ENCODE results near the gene ITIH3.

DNA sequence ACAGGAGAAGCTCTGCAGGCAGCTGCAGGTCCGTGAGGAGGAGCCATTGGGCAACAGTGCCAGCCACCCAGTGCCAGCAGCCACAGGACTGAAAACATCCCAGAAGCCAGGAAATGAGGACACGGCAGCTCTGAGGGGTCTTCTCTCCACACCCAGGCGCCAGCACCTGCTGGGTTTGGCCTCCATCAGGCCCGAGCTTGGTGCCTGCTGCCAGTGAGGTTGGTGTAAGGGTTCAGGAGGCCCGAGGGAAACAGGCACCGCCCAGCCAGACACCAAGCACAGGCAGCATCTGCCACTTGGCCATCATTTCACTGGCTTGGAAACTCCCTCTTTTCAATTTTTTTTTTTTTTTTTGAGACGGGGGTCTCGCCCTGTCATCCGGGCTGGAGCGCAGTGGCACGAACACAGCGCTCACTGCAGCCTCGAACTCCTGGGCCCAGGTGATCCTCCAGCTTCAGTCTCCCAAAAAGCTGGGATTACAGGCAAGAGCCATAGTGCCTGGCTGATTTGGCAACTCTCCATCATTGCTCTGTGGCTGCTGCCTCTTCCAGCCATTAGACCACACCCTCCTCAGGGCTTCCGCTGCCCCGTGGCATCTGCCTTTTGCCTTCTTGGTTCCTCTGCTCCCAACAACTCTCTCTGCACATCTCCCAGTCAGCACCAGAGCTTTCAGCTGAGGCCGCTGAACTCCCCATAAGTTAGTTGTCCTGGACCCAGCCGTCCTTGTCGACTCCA lies 1.5 kb upstream of the ITIH3 start:
- TF ChIP-seq, protein P1, sequence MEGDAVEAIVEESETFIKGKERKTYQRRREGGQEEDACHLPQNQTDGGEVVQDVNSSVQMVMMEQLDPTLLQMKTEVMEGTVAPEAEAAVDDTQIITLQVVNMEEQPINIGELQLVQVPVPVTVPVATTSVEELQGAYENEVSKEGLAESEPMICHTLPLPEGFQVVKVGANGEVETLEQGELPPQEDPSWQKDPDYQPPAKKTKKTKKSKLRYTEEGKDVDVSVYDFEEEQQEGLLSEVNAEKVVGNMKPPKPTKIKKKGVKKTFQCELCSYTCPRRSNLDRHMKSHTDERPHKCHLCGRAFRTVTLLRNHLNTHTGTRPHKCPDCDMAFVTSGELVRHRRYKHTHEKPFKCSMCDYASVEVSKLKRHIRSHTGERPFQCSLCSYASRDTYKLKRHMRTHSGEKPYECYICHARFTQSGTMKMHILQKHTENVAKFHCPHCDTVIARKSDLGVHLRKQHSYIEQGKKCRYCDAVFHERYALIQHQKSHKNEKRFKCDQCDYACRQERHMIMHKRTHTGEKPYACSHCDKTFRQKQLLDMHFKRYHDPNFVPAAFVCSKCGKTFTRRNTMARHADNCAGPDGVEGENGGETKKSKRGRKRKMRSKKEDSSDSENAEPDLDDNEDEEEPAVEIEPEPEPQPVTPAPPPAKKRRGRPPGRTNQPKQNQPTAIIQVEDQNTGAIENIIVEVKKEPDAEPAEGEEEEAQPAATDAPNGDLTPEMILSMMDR (IDR thresholded peaks at IDR 0.05): no peak
- TF ChIP-seq, protein P2, sequence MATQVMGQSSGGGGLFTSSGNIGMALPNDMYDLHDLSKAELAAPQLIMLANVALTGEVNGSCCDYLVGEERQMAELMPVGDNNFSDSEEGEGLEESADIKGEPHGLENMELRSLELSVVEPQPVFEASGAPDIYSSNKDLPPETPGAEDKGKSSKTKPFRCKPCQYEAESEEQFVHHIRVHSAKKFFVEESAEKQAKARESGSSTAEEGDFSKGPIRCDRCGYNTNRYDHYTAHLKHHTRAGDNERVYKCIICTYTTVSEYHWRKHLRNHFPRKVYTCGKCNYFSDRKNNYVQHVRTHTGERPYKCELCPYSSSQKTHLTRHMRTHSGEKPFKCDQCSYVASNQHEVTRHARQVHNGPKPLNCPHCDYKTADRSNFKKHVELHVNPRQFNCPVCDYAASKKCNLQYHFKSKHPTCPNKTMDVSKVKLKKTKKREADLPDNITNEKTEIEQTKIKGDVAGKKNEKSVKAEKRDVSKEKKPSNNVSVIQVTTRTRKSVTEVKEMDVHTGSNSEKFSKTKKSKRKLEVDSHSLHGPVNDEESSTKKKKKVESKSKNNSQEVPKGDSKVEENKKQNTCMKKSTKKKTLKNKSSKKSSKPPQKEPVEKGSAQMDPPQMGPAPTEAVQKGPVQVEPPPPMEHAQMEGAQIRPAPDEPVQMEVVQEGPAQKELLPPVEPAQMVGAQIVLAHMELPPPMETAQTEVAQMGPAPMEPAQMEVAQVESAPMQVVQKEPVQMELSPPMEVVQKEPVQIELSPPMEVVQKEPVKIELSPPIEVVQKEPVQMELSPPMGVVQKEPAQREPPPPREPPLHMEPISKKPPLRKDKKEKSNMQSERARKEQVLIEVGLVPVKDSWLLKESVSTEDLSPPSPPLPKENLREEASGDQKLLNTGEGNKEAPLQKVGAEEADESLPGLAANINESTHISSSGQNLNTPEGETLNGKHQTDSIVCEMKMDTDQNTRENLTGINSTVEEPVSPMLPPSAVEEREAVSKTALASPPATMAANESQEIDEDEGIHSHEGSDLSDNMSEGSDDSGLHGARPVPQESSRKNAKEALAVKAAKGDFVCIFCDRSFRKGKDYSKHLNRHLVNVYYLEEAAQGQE (IDR thresholded peaks at IDR 0.05; ENCODE audit: insufficient read depth in 1 of 2, low read depth in 2 of 2, low read length in 1 of 2): no peak
- TF ChIP-seq POLR2AphosphoS5 (IDR thresholded peaks at IDR 0.05; ENCODE audit: low read depth, low read length): no peak
